ENCODE measurements around the gene PRKG2. TPM values are rescaled to one million over a fixed set of nuclear protein-coding genes. Genes with fewer than 3 reads are reported as not detected.

Gene PRKG2
- total and polyA plus RNA-seq, 7 donors, result 0.01 to 0.28 TPM; not detected in 5

GRCh38 chr4:81038636-81039350 is 176.2 kb downstream of the PRKG2 start:
- Histone ChIP-seq H3K4me3 (no peak overlapping the region), H3K27me3 (ENCODE audit: insufficient read depth in 3 of 3, low read length in 2 of 3) (peaks cover 0 to 2% (median 0%) of the 10 kb centered on the region in 3 donors), H3K36me3 (ENCODE audit: insufficient read depth in 1 of 2, low read depth in 1 of 2) (no peaks in the 10 kb centered on the region), H3K27ac (no peak overlapping the region), H3K4me1 (no peaks in the 10 kb centered on the region), H3K9me3 (no peaks in the 10 kb centered on the region)
- ATAC-seq (no peak), DNase-seq (no peak)
- intact Hi-C loops (cut with DNase I), result no loop called here
- no peak for TF ChIP-seq CTCF (IDR thresholded peaks at IDR 0.05)
- WGBS, 3 donors, result 70 to 73% (median 71%) methylated on average over 1 of the region's 1 CpG

Other genes with a start within 250 kb of the PRKG2 start
- gene BMP3, start 184.5 kb downstream of the PRKG2 start, total RNA-seq, result under 1 TPM in 1 of 4 donors, not detected in 3; 0.09 TPM
- under 1 TPM; 0.03 to 0.09 (median 0.03) TPM for gene BMP3, start 184.5 kb downstream of the PRKG2 start, polyA plus RNA-seq